ENCODE measurements around the gene ALG14.

DNA sequence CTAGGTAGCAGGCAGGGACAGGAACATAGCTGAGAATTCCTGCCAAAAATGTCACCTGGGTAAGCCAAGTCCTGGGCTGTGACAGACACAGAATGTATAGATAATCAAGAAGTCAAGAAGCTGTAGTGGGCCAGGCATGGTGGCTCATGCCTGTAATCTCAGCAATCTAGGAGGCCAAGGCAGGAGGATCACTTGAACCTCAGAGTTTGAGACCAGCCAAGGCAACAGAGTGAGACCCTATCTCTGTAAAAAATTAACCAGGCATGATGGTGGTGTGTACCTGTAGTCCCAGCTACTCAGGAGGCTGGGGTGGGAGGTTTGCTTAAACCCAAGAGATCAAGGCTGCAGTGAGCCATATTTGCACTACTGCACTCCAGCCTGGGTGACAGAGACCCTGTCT, 3.3 kb upstream of the ALG14 start:
- TF ChIP-seq POLR2AphosphoS5 (IDR thresholded peaks at IDR 0.05) (no peak), POLR2A (IDR thresholded peaks at IDR 0.05) (no peak)
- TF ChIP-seq, protein P1, sequence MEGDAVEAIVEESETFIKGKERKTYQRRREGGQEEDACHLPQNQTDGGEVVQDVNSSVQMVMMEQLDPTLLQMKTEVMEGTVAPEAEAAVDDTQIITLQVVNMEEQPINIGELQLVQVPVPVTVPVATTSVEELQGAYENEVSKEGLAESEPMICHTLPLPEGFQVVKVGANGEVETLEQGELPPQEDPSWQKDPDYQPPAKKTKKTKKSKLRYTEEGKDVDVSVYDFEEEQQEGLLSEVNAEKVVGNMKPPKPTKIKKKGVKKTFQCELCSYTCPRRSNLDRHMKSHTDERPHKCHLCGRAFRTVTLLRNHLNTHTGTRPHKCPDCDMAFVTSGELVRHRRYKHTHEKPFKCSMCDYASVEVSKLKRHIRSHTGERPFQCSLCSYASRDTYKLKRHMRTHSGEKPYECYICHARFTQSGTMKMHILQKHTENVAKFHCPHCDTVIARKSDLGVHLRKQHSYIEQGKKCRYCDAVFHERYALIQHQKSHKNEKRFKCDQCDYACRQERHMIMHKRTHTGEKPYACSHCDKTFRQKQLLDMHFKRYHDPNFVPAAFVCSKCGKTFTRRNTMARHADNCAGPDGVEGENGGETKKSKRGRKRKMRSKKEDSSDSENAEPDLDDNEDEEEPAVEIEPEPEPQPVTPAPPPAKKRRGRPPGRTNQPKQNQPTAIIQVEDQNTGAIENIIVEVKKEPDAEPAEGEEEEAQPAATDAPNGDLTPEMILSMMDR (IDR thresholded peaks at IDR 0.05): no peak
